C4-2B (cell line): ENCODE data around the gene EVA1A.
"Not testable (repeated sequence)": the region's sequence is repeated elsewhere in the genome, so short reads cannot be mapped to it uniquely, and the experiment has no call there.

Source experiments
- ZFX ChIP-seq: fragments of 450-650 bp; IDR thresholded peaks from 2 replicates; pipeline ENCODE4 v1.6.1; 2017
- TF ChIP-seq, protein P1 (sequence below): fragments of 450-650 bp; conservative IDR thresholded peaks from 2 replicates; pipeline ENCODE4 v1.5.1; 2017; ENCODE audit warnings: mild to moderate bottlenecking

DNA sequence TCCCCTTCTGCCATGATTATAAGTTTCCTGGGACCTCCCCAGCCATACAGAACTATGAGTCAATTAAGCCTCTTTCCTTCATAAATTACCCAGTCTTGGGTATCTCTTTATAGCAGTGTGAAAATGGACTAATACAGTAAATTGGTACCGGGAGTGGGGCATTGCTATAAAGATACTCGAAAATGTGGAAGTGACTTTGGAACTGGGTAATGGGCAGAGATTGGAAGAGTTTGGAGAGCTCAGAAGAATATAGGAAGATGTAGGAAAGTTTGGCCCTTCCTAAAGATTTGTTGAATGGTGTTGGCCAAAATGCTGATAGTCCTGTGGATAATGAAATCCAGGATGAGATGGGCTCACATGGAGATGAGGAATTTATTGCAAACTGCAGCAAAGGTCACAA, 74.0 kb downstream of the EVA1A start:
- TF ChIP-seq, protein P1, sequence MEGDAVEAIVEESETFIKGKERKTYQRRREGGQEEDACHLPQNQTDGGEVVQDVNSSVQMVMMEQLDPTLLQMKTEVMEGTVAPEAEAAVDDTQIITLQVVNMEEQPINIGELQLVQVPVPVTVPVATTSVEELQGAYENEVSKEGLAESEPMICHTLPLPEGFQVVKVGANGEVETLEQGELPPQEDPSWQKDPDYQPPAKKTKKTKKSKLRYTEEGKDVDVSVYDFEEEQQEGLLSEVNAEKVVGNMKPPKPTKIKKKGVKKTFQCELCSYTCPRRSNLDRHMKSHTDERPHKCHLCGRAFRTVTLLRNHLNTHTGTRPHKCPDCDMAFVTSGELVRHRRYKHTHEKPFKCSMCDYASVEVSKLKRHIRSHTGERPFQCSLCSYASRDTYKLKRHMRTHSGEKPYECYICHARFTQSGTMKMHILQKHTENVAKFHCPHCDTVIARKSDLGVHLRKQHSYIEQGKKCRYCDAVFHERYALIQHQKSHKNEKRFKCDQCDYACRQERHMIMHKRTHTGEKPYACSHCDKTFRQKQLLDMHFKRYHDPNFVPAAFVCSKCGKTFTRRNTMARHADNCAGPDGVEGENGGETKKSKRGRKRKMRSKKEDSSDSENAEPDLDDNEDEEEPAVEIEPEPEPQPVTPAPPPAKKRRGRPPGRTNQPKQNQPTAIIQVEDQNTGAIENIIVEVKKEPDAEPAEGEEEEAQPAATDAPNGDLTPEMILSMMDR = not testable (repeated sequence)
- not testable (repeated sequence) for TF ChIP-seq ZFX
